Pancreas (tissue), 10 donors: ENCODE results near the gene SLC9A8. TPM values are rescaled to one million over a fixed set of nuclear protein-coding genes. Genes with fewer than 3 reads are reported as not detected.

ENCODE experiments used
- ATAC-seq, 4 donors: fragments of 200-7000 bp; cut with Tn5 transposase; one replicate each; pipeline versions ENCODE4 v1.8.0 to v1.9.1; 2020; ENCODE audit warnings: mild to moderate bottlenecking in 4 of 4, moderate library complexity in 4 of 4
- DNase-seq, 6 donors: peaks; one replicate each; pipeline ENCODE4 v3.0.0-alpha.2; 2020
- FAIRE-seq: peaks from 2 replicates; lab custom pipeline; 2012; peaks lifted over from hg19 to GRCh38; lab: Jason Lieb, UNC
- H3K27ac ChIP-seq, 4 donors: fragments of 200-600 bp; sonication (generic); 1 replicate in 3 of 4; 2 replicates in 1 of 4; pipeline versions ENCODE4 v1.5.0 to v1.8.0; 2020
- H3K27me3 ChIP-seq, 4 donors: fragments of 200-600 bp; one replicate each; pipeline ENCODE4 v1.8.0; 2021
- H3K36me3 ChIP-seq, 3 donors: fragments of 200-600 bp; sonication (generic) in 1 of 3; one replicate each; pipeline versions ENCODE4 v1.5.0 to v1.8.0; 2020 to 2021
- H3K4me1 ChIP-seq, 3 donors: fragments of 200-600 bp; one replicate each; pipeline ENCODE4 v1.8.0; 2021
- H3K4me3 ChIP-seq, 4 donors: fragments of 200-600 bp; sonication (generic) in 2 of 4; one replicate each; pipeline versions ENCODE4 v1.5.0 to v1.8.0; 2020 to 2021
- H3K9me3 ChIP-seq, 4 donors: fragments of 200-600 bp; one replicate each; pipeline ENCODE4 v1.8.0; 2021
- CTCF ChIP-seq, 4 donors: fragments of 200-600 bp; sonication (generic) in 3 of 4; IDR thresholded peaks; one replicate each; pipeline versions ENCODE4 v1.5.0 to v1.8.0; 2021; ENCODE audit warnings: antibody characterized with exemption in 4 of 4
- WGBS, 2 donors: extraction: QIAGEN DNeasy Blood & Tissue Kit; methylation state at CpG; one replicate each; pipeline ENCODE4 v1.1.7; 2013; 5-methylcytosine and 5-hydroxymethylcytosine counted together
- intact Hi-C, 3 donors: fragments of 100-400 bp; cut with DNase I; formaldehyde crosslinking; loops; one replicate each; pipeline versions ENCODE4 v1.11.1 to v1.14.2; 2022
- polyA plus RNA-seq, 2 donors: library from polyadenylated mRNA; stranded (reverse); fragments of 200-250 nt; gene quantifications; one replicate each; pipeline ENCODE4 v1.2.3, GENCODE V29; 2013
- total RNA-seq, 6 donors: library from RNA; stranded (reverse); fragmentation: NEBNext Ultra II Directional in 4 of 6; extraction: Animal tissue kit (Norgen Biotek cat#: 25700) in 4 of 6; gene quantifications; one replicate each; pipeline versions ENCODE4 v1.2.1 to v1.2.4, GENCODE V29; 2021 to 2023
- donor health status: healthy with polysubstance abuse.
- donor health status: DM: no; HTN: no; CAD: no; lungs with moderate emphysema.
- donor health status: DM: no; HTN: no; CAD: no.
- donor health status: control.
- donor health status: control.
- donor health status: Bipolar disorder and iron deficiency.
- donor health status: DM: yes; HTN: yes; CAD: no.
- donor health status: DM: no; HTN: no; CAD: no.
- donor health status: DM: no; HTN: no; CAD: no.
- donor health status: DM: yes; HTN: yes; CAD: no.

SLC9A8 gene
- total and polyA plus RNA-seq, 8 donors, result 4.8 to 9.9 (median 6.8) TPM

GRCh38 chr20:49784291-49784690, 28.3 kb upstream of the SLC9A8 start:
- WGBS, 2 donors, result 37 to 52% methylated on average over 2 of the region's 2 CpGs
- Histone ChIP-seq H3K36me3 (no peaks in the 10 kb centered on the region), H3K27ac (no peak overlapping the region), H3K27me3 (no peaks in the 10 kb centered on the region), H3K4me1 (no peaks in the 10 kb centered on the region), H3K4me3 (no peak overlapping the region), H3K9me3 (no peaks in the 10 kb centered on the region)
- ATAC-seq (no peak), DNase-seq (no peak), FAIRE-seq (no peak)
- no peak for TF ChIP-seq CTCF (IDR thresholded peaks at IDR 0.05)
- intact Hi-C loops, result no loop called here

- WGBS, 2 donors, result 71 to 81% methylated on average over 15 of the region's 15 CpGs
These were observed 27.3 kb upstream of the SLC9A8 start for GRCh38 chr20:49785149-49785851.

GRCh38 chr20:49785852-49786175, 26.8 kb upstream of the SLC9A8 start:
- no peak for TF ChIP-seq CTCF (IDR thresholded peaks at IDR 0.05)
- DNase-seq (no peak), FAIRE-seq (no peak), ATAC-seq (peak in 2 of 4 donors; percentile 23 to 36)
- WGBS, 2 donors, result 82 to 83% methylated on average over 4 of the region's 4 CpGs
- intact Hi-C loops, result no loop called here
- Histone ChIP-seq H3K36me3 (no peaks in the 10 kb centered on the region), H3K4me1 (no peaks in the 10 kb centered on the region), H3K9me3 (no peaks in the 10 kb centered on the region), H3K4me3 (no peak overlapping the region), H3K27ac (no peak overlapping the region), H3K27me3 (no peaks in the 10 kb centered on the region)

More at GRCh38 chr20:49785149-49785851, 27.3 kb upstream of the SLC9A8 start:
- no peak for ATAC-seq
- Histone ChIP-seq H3K27ac (no peak overlapping the region), H3K4me3 (no peak overlapping the region), H3K27me3 (no peaks in the 10 kb centered on the region), H3K36me3 (no peaks in the 10 kb centered on the region), H3K9me3 (no peaks in the 10 kb centered on the region), H3K4me1 (no peaks in the 10 kb centered on the region)
- intact Hi-C loops, result no loop called here
- DNase-seq, result no peak
- TF ChIP-seq CTCF (IDR thresholded peaks at IDR 0.05), result no peak
- FAIRE-seq, result no peak

GRCh38 chr20:49786196-49786595, 26.4 kb upstream of the SLC9A8 start:
- H3K36me3 ChIP-seq, result no peaks in the 10 kb centered on the region
- no peaks in the 10 kb centered on the region for H3K9me3 ChIP-seq
- 65 to 81% methylated on average over 9 to 11 of the region's 11 CpGs for WGBS, 2 donors
- H3K27ac ChIP-seq, result no peak overlapping the region
- no peak for TF ChIP-seq CTCF (IDR thresholded peaks at IDR 0.05)
- FAIRE-seq, result no peak
- no peak for ATAC-seq
- DNase-seq, result no peak
- H3K27me3 ChIP-seq, result no peaks in the 10 kb centered on the region
- H3K4me1 ChIP-seq, result no peaks in the 10 kb centered on the region
- intact Hi-C loops, result no loop called here
- no peak overlapping the region for H3K4me3 ChIP-seq

- Histone ChIP-seq H3K27me3 (no peaks in the 10 kb centered on the region), H3K9me3 (no peaks in the 10 kb centered on the region), H3K4me1 (no peaks in the 10 kb centered on the region), H3K4me3 (no peak overlapping the region), H3K27ac (no peak overlapping the region), H3K36me3 (no peaks in the 10 kb centered on the region)
- intact Hi-C loops, result no loop called here
- ATAC-seq, result no peak
- no peak for DNase-seq
- WGBS, 2 donors, result 66 to 74% methylated on average over 7 of the region's 7 CpGs
- FAIRE-seq, result no peak
- TF ChIP-seq CTCF (IDR thresholded peaks at IDR 0.05), result no peak
These were observed 25.8 kb upstream of the SLC9A8 start for GRCh38 chr20:49786668-49787370.
